ENCODE results near the gene AUH.
A peak's percentile ranks its signal among the peaks of the same experiment; 100 is the strongest.

AUH gene

GRCh38 chr9:91239367-91240111 is 122.2 kb downstream of the AUH start:
- H3K27me3 ChIP-seq (ENCODE audit: insufficient read depth, poor library complexity, severe bottlenecking), result no peaks in the 10 kb centered on the region
- TF ChIP-seq GABPA (IDR thresholded peaks at IDR 0.05; ENCODE audit: low read depth), result no peak
- TF ChIP-seq SPI1 (IDR thresholded peaks at IDR 0.05; ENCODE audit: borderline replicate concordance, low read depth), result no peak
- TF ChIP-seq POLR2AphosphoS5 (IDR thresholded peaks at IDR 0.05; ENCODE audit: low read depth), result no peak
- no peak for TF ChIP-seq CTCF (IDR thresholded peaks at IDR 0.05; ENCODE audit: insufficient read depth, low read length)
- peak; percentile 57 for TF ChIP-seq REST (IDR thresholded peaks at IDR 0.05; ENCODE audit: insufficient replicate concordance, low read depth)
- DNase-seq (ENCODE audit: low read depth in 1 of 2, low spot score in 1 of 2), result no peak
- H3K4me3 ChIP-seq (replicated peaks; ENCODE audit: insufficient read depth, low read length), result no peak overlapping the region
- no peak overlapping the region for H3K27ac ChIP-seq (replicated peaks)

- DNase-seq (ENCODE audit: low read depth in 1 of 2, low spot score in 1 of 2), result no peak
- TF ChIP-seq POLR2AphosphoS5 (IDR thresholded peaks at IDR 0.05; ENCODE audit: low read depth) (no peak), REST (IDR thresholded peaks at IDR 0.05; ENCODE audit: insufficient replicate concordance, low read depth) (peak; percentile 94)
- H3K4me3 ChIP-seq (replicated peaks; ENCODE audit: insufficient read depth, low read length), result no peak overlapping the region
These were observed 127.2 kb downstream of the AUH start for GRCh38 chr9:91234523-91234922.

GRCh38 chr9:91231619-91232018 is 130.1 kb downstream of the AUH start:
- TF ChIP-seq POLR2AphosphoS5 (IDR thresholded peaks at IDR 0.05; ENCODE audit: low read depth), result no peak
- TF ChIP-seq SPI1 (IDR thresholded peaks at IDR 0.05; ENCODE audit: borderline replicate concordance, low read depth), result no peak
- no peak for TF ChIP-seq REST (IDR thresholded peaks at IDR 0.05; ENCODE audit: insufficient replicate concordance, low read depth)
- TF ChIP-seq GABPA (IDR thresholded peaks at IDR 0.05; ENCODE audit: low read depth), result no peak
- no peak for TF ChIP-seq CTCF (IDR thresholded peaks at IDR 0.05; ENCODE audit: insufficient read depth, low read length)
- Histone ChIP-seq H3K27me3 (ENCODE audit: insufficient read depth, poor library complexity, severe bottlenecking) (no peaks in the 10 kb centered on the region), H3K27ac (replicated peaks) (no peak overlapping the region), H3K4me3 (replicated peaks; ENCODE audit: insufficient read depth, low read length) (no peak overlapping the region)
- no peak for DNase-seq (ENCODE audit: low read depth in 1 of 2, low spot score in 1 of 2)

More at GRCh38 chr9:91234523-91234922, 127.2 kb downstream of the AUH start:
- Histone ChIP-seq H3K27me3 (ENCODE audit: insufficient read depth, poor library complexity, severe bottlenecking) (no peaks in the 10 kb centered on the region), H3K27ac (replicated peaks) (no peak overlapping the region)
